Superior temporal gyrus (tissue), 1 donor: Measurements from ENCODE around the gene CLSTN2.

Experiments used
- DNase-seq: peaks from one replicate; pipeline ENCODE4 v3.0.0-alpha.2; 2016; ENCODE audit errors: extremely low spot score

Gene CLSTN2

GRCh38 chr3:140277886-140278285, 342.9 kb downstream of the CLSTN2 start:
- no peak for DNase-seq

DNA sequence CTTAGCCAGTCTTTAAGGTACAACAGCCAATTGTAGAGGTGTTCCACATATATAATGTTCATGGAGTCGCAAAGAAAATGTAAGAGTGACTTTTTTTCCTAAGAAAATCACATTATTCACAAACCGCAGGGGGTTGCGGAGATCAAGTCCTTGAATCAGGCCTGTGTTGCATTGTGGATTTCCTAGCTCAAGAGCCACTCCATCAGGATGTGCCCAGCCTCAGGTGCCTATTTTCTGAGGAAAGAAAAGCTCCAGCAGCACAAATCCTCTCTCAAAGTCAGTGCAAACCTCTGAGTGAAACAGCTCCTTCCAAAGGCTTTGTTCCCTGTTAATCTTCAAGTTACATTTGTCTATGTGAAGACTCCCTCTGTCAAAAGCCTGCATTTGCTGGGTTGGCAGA, 349.4 kb downstream of the CLSTN2 start:
- DNase-seq: no peak

DNA sequence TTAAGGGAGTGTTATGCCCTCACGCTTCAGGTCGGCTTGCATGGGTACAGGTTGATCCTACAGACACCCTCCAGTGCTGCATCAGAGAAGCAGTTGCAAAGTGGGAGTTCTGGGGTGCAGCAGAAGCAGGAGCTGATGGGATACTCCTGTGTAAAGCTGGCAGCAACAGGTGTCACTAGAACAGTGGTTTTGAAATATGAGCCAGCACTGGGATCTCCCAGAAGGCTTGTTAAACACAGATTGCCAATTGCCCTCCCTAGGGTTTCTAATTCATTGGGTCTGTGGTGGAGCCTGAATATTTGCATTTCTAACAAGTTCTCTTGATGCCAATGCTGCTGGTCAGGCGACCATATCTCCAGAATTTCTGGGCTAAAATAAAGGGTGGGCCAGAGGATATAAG, 350.4 kb downstream of the CLSTN2 start:
- DNase-seq: no peak

- no peak for DNase-seq
Observed at GRCh38 chr3:140288595-140288994, 353.6 kb downstream of the CLSTN2 start.

- no peak for DNase-seq
Observed at GRCh38 chr3:140290105-140290504, 355.1 kb downstream of the CLSTN2 start.

GRCh38 chr3:140292170-140292569, 357.2 kb downstream of the CLSTN2 start:
- no peak for DNase-seq

DNA sequence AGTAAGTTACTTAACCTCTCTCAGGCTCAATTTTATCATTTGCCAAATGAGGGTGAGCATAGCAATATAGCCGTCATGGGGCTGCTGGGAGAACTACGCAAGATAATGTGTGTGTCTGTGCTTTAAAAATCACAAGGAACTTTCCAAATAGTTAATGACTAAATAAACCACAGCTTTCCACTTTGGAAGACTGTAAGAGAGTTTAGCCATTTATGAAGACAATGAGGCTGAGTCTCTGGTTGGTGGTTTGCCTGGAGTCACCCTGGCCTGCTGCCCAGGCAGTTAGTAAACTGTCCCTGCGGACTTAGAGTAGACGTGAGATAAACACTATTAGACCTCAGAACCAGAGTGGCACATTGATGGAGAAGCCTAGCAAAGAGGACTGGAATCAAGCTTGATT, 357.7 kb downstream of the CLSTN2 start:
- DNase-seq: no peak

- no peak for DNase-seq
Observed at GRCh38 chr3:140294058-140294457, 359.1 kb downstream of the CLSTN2 start.

- no peak for DNase-seq
Observed at GRCh38 chr3:140296796-140297352, 361.9 kb downstream of the CLSTN2 start.

DNA sequence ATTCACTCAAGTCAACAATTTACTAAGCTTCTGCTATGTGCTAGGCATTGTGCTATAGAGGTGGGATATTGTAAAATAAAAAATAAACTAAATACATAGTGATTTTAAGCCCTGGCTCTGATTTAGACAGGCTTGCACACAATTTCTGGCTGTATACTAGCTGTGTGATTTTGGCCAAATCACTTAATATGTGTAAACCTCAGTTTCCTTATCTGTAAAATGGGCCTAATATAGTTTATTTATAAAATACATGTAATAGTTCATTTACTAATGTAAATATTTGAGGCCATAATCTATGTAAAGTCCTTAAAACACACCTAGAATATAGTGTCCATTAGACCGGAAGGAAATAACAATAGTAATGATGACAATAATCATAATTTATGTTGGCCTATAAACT, 363.1 kb downstream of the CLSTN2 start:
- DNase-seq: no peak

GRCh38 chr3:140298569-140299070, 363.6 kb downstream of the CLSTN2 start:
- no peak for DNase-seq

DNA sequence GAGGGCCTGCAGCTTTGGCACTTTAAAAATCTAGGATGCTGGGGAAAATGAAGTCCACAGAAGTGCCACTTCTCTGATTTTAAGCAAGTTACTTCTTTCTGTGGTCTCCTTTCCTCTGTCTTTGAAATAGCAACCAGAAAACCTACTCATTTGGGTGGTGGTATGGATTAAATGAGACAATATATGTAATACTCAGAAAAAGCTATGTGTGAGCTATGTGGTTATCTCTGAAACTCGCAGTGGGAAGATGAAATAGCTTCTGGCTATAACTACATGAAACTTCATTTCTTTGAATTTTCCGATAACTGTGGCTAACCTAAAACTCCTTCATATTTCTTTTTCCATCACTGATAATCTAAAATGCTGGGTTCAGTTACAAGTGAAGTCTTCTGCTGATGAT, 368.9 kb downstream of the CLSTN2 start:
- DNase-seq: no peak

DNA sequence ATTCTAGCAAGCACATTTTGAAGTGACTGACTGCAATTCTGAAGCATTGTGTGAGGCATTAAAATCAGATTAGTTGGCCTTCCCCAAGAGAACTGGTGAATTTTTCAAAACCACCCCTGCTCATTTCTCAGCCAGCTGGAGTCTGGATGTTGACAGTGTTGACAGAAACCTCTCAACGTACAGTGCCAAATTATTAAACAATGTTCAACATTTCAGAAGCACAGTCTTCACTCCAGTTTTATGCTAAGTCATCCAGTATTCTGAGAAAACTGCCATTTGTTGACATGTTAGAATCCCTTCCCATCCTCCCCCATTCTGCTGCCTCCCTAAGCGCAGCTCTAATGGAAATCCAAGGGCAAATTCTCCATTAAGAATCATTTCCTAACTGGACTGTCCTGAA, 373.6 kb downstream of the CLSTN2 start:
- no peak for DNase-seq

DNA sequence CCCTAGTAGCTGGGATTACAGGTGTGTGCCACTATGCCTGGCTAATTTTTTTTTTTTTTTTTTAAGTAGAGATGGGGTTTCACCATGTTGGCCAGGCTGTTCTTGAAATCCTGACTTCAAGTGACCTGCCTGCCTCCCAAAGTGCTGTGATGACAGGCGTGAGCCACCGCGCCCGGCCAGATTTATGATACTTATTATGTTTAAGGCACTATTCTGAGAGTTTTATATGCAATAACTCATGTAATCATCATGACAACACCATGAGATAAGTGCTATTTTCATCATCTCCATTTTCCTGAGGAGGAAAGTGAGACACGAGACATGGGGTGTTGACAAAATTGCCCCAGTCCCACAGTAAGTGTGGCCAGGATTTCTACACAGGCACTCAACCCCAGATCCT, 376.4 kb downstream of the CLSTN2 start:
- no peak for DNase-seq

- DNase-seq: no peak
Observed at GRCh38 chr3:140315955-140316354, 381.0 kb downstream of the CLSTN2 start.

DNA sequence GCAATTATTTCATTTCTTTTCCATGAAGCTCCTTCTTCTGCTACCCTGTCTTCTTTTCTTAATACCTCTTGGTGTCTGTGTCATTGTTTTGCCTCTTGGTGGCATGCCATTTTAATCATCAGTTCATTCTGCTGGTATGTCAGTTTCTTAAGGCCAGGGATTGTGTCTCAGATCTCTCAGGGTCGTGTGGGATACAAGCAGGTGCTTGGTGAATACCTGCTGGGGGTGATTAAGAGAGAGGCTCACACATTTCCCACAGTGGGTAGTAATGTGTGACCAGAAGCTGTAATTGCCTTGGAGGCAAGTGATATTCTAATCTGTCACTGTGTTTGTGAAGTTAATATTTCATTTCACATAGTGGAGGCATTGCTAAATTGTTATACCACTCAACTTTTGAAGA, 381.5 kb downstream of the CLSTN2 start:
- no peak for DNase-seq

GRCh38 chr3:140316868-140317400, 381.9 kb downstream of the CLSTN2 start:
- no peak for DNase-seq

DNA sequence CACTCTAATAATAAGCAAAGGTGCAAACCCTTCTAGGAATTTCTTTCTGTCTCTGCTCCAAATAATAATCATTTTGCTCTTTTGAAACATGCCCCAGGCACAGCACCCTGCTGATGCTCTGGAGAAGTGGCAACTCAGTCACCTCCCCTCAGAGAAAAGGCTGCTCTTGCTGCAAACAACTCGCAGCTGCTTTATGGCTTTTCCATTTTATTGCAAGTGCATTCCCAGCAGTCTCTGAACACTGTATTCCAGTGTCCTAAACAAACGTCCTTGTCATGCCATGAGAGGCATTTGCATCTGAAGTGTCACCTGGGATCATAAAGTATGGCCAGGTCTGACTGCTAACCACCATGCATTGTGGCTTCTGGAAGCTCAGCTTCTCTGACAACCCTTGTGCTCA, 384.8 kb downstream of the CLSTN2 start:
- DNase-seq: no peak

GRCh38 chr3:140323561-140323960, 388.6 kb downstream of the CLSTN2 start:
- no peak for DNase-seq

GRCh38 chr3:140332131-140332530, 397.1 kb downstream of the CLSTN2 start:
- no peak for DNase-seq

- DNase-seq: no peak
Observed at GRCh38 chr3:140334132-140334929, 399.3 kb downstream of the CLSTN2 start.

DNA sequence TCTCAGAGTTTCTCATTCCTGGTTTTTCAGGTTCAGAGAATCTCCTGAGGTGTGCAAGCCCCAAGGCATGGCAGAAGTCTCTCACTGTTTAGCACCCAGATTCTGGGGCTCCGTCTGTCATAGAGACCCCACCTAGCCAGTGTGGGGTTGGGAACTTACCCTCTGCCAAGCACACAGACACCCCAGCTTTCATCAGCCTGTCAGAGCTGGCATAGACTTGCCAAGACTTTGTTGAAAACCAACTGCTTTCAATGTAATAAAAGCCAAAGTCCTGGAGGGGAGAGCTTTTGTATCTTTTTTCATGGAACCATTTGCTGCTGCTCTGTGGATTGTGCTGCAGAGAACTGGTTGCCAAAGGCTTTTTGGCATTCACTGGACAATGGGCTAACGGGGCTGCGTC, 401.5 kb downstream of the CLSTN2 start:
- no peak for DNase-seq

DNA sequence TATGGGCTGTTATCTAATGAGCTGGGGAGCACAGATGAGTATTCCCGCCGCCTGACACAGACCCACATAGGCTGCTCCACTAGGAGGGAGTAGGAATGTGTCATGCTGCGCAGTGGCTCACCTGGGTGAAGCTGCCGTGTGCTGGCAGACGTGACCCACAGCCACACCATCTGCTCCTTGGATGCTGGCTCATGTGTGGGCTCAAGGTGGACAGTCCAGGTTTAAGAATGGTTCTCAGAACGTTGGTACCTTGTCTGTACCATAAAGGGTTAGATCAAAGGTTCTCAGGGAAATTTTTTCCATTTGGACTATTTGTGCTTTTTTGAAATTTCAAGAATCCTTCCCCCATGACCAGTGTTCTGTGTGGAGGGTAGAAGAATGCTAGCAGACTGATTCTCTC, 403.9 kb downstream of the CLSTN2 start:
- no peak for DNase-seq
